HG03469 (cell line): ENCODE data around the gene RIT2.

Experiments used
- ATAC-seq: cut with Tn5 transposase; IDR thresholded peaks from one replicate; pipeline ENCODE4 v1.9.1; 2021; ENCODE audit warnings: mild to moderate bottlenecking, moderate library complexity, moderate number of reproducible peaks; ENCODE audit not compliant: unreplicated experiment

RIT2 gene

GRCh38 chr18:42937436-42937835 lies 178.0 kb downstream of the RIT2 start:
- no peak for ATAC-seq

GRCh38 chr18:42936289-42936688 lies 179.2 kb downstream of the RIT2 start:
- no peak for ATAC-seq

GRCh38 chr18:42931491-42931890 lies 184.0 kb downstream of the RIT2 start:
- ATAC-seq: no peak

- ATAC-seq: no peak
Measured at GRCh38 chr18:42929857-42930256, 185.6 kb downstream of the RIT2 start.

- no peak for ATAC-seq
Measured at GRCh38 chr18:42929181-42929580, 186.3 kb downstream of the RIT2 start.

GRCh38 chr18:42925036-42925435 lies 190.4 kb downstream of the RIT2 start:
- ATAC-seq: no peak

GRCh38 chr18:42922363-42922762 lies 193.1 kb downstream of the RIT2 start:
- ATAC-seq: no peak

- ATAC-seq: no peak
Measured at GRCh38 chr18:42921226-42921737, 194.2 kb downstream of the RIT2 start.

GRCh38 chr18:42920621-42921020 lies 194.9 kb downstream of the RIT2 start:
- ATAC-seq: no peak

GRCh38 chr18:42915299-42915698 lies 200.2 kb downstream of the RIT2 start:
- no peak for ATAC-seq

GRCh38 chr18:42914476-42914875 lies 201.0 kb downstream of the RIT2 start:
- no peak for ATAC-seq

- ATAC-seq: no peak
Measured at GRCh38 chr18:42909095-42909494, 206.4 kb downstream of the RIT2 start.

- no peak for ATAC-seq
Measured at GRCh38 chr18:42906761-42907160, 208.7 kb downstream of the RIT2 start.

GRCh38 chr18:42901161-42901560 lies 214.3 kb downstream of the RIT2 start:
- no peak for ATAC-seq

- no peak for ATAC-seq
Measured at GRCh38 chr18:42893977-42894376, 221.5 kb downstream of the RIT2 start.

GRCh38 chr18:42892181-42892580 lies 223.3 kb downstream of the RIT2 start:
- ATAC-seq: no peak

- no peak for ATAC-seq
Measured at GRCh38 chr18:42891705-42892104, 223.8 kb downstream of the RIT2 start.

- ATAC-seq: no peak
Measured at GRCh38 chr18:42883169-42883568, 232.3 kb downstream of the RIT2 start.

GRCh38 chr18:42882122-42882521 lies 233.4 kb downstream of the RIT2 start:
- ATAC-seq: no peak

- ATAC-seq: no peak
Measured at GRCh38 chr18:42872838-42873237, 242.6 kb downstream of the RIT2 start.

GRCh38 chr18:42864876-42865275 lies 250.6 kb downstream of the RIT2 start:
- no peak for ATAC-seq

GRCh38 chr18:42861271-42861670 lies 254.2 kb downstream of the RIT2 start:
- no peak for ATAC-seq

GRCh38 chr18:42860548-42860947 lies 254.9 kb downstream of the RIT2 start:
- no peak for ATAC-seq

- ATAC-seq: no peak
Measured at GRCh38 chr18:42860011-42860410, 255.5 kb downstream of the RIT2 start.
